Activated CD4-positive, alpha-beta T cell treated with anti-CD3 and anti-CD28 coated beads, Interleukin-2, Interleukin-4, amounts not matched to agents 100 ng/mL and 50 ng/mL, durations not matched to agents 16 hours and 8 hours (primary cell): ENCODE measurements around the gene FHIT.
"Not testable (repeated sequence)": the region's sequence is repeated elsewhere in the genome, so short reads cannot be mapped to it uniquely, and the experiment has no call there.

Experiments used
- DNase-seq: peaks from one replicate; pipeline ENCODE4 v3.0.0-alpha.2; 2020; ENCODE audit warnings: low spot score

FHIT gene

GRCh38 chr3:60920519-60920918 is 330.7 kb downstream of the FHIT start:
- DNase-seq: no peak

- DNase-seq: no peak
Measured at GRCh38 chr3:60919296-60919695, 332.0 kb downstream of the FHIT start.

- no peak for DNase-seq
Measured at GRCh38 chr3:60917141-60917540, 334.1 kb downstream of the FHIT start.

- no peak for DNase-seq
Measured at GRCh38 chr3:60916546-60916945, 334.7 kb downstream of the FHIT start.

- no peak for DNase-seq
Measured at GRCh38 chr3:60913474-60913873, 337.8 kb downstream of the FHIT start.

- DNase-seq: no peak
Measured at GRCh38 chr3:60912876-60913275, 338.4 kb downstream of the FHIT start.

- no peak for DNase-seq
Measured at GRCh38 chr3:60912142-60912541, 339.1 kb downstream of the FHIT start.

- no peak for DNase-seq
Measured at GRCh38 chr3:60909526-60909925, 341.7 kb downstream of the FHIT start.

- DNase-seq: no peak
Measured at GRCh38 chr3:60906283-60906682, 345.0 kb downstream of the FHIT start.

GRCh38 chr3:60898321-60898720 is 352.9 kb downstream of the FHIT start:
- no peak for DNase-seq

GRCh38 chr3:60893946-60894345 is 357.3 kb downstream of the FHIT start:
- no peak for DNase-seq

- no peak for DNase-seq
Measured at GRCh38 chr3:60890226-60890625, 361.0 kb downstream of the FHIT start.

- DNase-seq: not testable (repeated sequence)
Measured at GRCh38 chr3:60888952-60889351, 362.3 kb downstream of the FHIT start.

- no peak for DNase-seq
Measured at GRCh38 chr3:60887574-60887973, 363.7 kb downstream of the FHIT start.

GRCh38 chr3:60886518-60886917 is 364.7 kb downstream of the FHIT start:
- no peak for DNase-seq

GRCh38 chr3:60884005-60884404 is 367.2 kb downstream of the FHIT start:
- no peak for DNase-seq

- DNase-seq: no peak
Measured at GRCh38 chr3:60877188-60877587, 374.1 kb downstream of the FHIT start.

GRCh38 chr3:60870396-60870795 is 380.9 kb downstream of the FHIT start:
- no peak for DNase-seq

- no peak for DNase-seq
Measured at GRCh38 chr3:60867200-60867599, 384.1 kb downstream of the FHIT start.

- no peak for DNase-seq
Measured at GRCh38 chr3:60856257-60857046, 394.8 kb downstream of the FHIT start.

- no peak for DNase-seq
Measured at GRCh38 chr3:60855250-60855649, 396.0 kb downstream of the FHIT start.

GRCh38 chr3:60854791-60855190 is 396.5 kb downstream of the FHIT start:
- no peak for DNase-seq

- DNase-seq: no peak
Measured at GRCh38 chr3:60847791-60848190, 403.5 kb downstream of the FHIT start.

- DNase-seq: no peak
Measured at GRCh38 chr3:60844256-60844655, 407.0 kb downstream of the FHIT start.
